Stimulated activated CD4-positive, alpha-beta T cell treated with anti-CD3 and anti-CD28 coated beads, Interleukin-1b, Interleukin-23, amount 100 ng/mL, for 48 hours (primary cell): ENCODE measurements around the gene DPYSL4.

Source experiments
- DNase-seq: peaks from one replicate; pipeline ENCODE4 v3.0.0-alpha.2; 2020

DPYSL4 gene

DNA sequence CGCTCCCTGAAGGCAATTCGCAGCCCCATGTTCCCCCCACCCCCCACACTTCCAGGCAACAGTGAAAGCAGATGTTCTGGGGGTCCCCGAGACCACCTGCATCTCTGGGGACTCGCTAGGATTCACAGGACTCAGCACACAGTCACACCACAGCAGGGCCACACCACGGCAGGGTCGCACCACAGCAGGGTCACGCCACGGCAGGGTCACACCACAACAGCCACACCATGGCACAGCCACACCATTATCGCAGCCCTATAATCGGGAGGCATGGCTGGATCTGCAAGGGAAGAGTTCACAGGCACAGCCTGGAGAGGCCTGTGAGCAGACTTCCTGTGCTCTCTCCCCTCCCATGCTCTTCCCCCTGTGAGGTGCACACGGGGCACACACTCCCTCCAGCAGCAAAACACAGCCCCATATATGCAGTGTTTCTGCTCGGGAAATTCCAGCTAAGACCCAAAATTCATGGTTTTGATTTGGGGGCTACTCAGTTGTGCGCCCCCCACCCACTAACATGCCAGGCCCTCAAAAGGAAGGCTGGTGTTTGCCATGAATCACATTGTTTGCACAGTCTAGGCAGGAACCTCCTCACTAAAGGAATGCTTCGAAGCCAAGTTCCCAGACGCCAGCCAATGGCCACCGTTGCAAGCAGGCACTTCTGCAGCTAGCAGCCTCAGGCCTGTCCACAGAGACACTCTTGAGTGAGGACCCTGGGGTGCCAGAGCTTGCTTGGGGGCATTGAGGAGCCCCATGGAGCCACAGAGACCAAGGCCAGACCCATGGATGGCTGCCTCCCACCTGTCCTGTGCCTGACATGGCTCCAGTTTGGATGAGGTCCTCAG, 7.0 kb upstream of the DPYSL4 start:
- no peak for DNase-seq

DNA sequence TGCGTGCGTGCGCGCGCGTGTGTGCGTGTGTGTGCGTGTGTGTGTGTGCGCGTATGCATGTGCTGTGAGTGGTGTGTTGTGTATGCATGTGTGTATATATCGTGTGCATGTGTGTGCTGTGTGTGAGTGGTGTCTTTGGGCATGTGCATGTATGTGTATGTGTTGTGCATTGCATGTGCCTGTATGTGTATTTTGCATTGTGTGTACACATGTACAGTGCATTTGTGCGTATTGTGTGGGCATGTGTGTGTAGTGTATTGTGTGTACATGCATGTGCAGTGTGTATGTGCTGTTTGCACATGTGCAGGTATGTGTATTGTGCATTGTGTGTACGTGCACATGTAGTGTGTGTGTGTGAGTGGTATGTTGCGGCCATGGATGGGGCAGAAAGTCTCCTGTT, 6.0 kb upstream of the DPYSL4 start:
- DNase-seq, result no peak

GRCh38 chr10:132181691-132182425, 4.9 kb upstream of the DPYSL4 start:
- no peak for DNase-seq

DNA sequence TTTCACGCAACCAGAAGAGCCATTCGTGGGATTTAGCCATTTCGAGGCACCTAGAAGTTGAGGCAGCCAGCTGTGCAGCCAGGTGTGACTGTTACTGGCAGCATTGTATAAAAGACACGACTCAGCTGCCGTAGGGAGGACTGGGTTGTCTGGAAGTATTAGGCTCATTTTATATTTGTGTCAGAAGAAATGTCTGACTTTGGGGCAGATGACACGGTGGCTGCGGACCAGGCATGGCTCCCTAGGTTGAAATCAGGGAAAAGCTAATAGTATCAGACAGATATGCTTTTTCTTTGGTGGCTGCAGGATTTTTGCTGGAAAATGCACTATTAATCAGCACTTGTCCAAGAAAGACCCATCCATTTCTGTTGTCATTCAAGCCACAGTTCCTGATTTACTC, 4.2 kb upstream of the DPYSL4 start:
- DNase-seq, result no peak

- no peak for DNase-seq
These were observed 3.7 kb upstream of the DPYSL4 start for GRCh38 chr10:132183046-132183445.

DNA sequence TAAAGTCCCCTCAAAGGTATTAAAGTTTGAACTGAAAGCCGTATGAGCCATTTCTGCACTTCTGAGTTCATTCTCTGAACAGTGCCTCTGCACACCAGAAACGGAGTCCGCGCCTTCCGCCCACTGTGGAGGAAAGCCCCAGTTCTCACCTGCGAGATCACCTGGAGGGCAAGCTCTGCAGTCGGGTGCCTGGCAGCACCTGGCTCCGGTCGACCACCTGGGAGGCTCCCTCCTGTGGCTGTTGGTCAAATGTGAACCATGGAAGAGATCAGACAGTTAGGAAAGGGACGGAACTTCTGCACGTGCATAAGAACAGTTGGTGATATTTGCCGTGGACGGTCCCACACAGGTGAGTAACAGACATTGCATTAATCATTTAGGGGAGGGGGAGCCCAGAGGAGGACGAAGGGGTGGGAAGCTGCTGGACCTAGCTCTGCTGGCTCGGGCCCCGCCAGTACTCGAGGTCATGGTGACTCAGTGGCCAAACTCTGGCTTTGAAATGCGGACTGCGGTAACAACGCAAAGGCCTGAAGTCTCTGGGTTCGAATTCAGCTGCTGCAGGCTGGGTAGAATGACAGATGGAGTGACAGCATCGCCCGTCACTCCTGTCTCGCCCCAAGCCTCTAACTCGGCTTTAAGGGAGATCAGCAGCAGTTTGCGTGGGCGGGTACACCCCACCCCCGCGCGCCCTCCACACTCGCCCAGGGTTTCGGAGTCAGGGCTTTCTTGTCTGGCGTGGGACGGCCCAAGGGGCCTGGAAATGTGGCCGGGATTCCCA, 1.7 kb upstream of the DPYSL4 start:
- no peak for DNase-seq

DNA sequence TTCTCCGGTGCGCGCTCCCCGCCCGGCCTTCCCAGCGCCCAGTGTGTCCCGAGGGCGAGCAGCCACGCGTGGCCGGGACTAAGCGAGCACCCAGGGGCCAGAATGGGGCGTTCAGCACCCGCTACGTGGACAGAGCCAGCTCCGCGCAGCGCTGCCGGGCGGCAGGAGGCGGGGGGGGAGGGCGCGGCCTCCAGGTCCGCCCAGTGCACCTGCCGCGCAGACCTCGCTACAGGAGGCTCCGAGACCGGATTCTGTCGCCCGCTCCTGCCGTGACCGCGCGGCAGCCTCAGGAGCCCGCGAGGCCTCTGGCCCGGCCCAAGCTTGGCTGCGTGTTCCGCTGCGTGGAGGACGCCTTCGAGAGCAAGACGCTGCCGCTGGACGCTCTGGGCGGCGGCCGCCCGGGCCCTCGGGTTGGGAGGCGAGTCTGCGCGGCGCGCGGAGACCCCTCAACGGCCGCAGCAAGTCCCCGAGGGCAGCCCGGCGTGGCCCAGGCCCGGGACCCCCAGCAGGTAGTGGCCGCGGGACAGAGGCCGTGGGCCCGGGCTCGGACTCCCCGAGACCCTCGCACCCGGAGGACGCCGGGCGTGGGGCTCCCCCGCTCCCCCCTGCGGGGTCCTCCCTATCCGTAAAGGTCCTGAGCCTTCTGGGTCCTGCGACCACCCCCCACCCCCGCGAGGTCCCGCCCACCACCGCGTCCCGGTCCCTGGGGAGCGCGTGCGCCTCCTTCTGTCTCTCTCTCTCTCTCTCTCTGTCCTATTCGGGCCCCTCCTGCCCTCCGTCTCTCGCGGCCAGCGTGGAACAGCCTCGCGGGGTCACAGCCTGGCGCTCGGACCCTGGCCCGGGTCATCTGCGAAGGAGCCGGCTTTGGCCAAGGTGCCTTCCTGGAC, 904 bp upstream of the DPYSL4 start:
- DNase-seq, result peak; percentile 61

DNA sequence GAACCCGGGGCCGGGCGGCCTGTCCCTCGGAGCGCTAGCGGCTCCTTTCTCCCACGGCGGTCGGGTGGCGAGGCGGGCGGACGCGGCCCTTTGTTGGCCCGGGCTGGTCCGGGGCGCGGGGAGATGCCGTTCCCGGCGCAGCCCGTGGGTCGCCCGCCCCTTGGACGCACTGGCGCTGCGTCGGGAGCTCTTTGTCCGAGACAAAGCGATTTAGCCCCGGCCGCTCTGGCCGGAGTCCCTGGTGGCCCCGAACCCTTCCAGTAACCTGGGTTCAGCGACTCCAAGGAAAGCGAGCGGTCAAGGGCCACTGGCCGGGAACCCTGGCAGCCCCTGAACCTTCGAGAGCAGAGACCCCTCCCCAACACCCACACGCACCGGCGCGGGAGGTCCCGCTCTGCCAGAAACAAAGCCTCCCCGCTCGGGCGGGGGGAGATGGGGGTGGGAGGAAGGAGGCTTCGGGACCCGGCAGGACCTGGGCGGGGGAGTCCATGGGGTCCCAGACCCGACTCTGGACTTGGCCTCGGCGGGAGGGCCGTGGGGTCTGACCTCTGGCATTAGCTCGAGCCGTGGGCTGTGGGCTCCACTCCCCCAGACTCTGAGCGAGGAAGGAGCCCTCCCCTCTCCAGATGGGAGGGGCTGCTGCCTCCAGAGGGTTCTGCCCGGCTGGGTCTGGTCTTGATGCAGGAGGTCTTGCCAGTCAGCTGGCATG, 836 bp downstream of the DPYSL4 start:
- no peak for DNase-seq

DNA sequence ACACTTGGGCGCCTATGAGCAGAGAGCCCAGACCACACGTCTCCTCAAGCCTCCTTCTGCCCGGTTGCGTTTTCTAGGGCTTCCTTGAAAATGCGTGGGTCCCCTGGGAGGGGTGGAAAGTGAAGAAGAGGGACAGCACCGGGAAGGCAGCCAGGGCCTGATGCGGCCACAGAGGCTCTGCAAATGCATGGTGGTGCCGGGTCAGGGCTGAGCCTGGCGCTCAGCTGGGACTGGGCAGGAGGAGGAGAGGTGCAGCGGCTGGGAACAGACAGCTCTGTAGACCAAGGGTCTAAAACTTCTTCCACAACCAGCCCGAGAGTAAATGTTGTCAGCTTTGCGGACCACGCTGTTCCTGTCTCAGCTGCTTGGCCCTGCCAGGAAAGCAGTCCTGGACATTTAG, 1.6 kb downstream of the DPYSL4 start:
- DNase-seq, result no peak

GRCh38 chr10:132189016-132189415, 2.3 kb downstream of the DPYSL4 start:
- no peak for DNase-seq

DNA sequence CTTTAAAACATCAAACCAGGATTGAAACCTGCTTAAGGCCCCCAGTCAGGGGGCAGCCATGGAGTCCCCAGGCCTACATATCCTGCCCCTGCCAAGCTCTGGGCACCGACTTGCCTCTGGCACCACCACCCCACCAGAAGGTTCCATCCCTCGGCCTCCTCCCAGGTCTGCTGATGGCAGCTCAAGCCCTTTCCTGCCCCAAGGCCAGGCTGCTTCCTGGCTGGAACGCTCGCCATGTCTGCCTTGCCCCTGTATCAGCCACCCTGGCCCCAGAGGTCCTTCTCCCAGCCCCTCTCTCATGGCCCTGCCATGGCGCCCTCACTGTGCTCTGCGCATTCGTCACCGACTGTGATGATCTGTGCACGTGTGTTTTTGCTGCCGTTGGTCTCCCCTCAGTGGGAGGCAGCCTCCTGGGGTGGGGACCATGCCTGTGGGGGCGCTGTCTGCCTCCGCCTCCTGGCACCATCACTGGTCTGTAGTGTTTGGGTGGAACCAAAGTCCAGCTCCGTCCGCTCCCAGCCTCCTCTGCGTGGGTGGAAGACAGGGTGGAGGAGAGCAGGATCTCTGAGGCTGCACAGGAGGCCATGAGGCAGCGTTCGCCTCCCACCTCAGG, 3.2 kb downstream of the DPYSL4 start:
- no peak for DNase-seq

DNA sequence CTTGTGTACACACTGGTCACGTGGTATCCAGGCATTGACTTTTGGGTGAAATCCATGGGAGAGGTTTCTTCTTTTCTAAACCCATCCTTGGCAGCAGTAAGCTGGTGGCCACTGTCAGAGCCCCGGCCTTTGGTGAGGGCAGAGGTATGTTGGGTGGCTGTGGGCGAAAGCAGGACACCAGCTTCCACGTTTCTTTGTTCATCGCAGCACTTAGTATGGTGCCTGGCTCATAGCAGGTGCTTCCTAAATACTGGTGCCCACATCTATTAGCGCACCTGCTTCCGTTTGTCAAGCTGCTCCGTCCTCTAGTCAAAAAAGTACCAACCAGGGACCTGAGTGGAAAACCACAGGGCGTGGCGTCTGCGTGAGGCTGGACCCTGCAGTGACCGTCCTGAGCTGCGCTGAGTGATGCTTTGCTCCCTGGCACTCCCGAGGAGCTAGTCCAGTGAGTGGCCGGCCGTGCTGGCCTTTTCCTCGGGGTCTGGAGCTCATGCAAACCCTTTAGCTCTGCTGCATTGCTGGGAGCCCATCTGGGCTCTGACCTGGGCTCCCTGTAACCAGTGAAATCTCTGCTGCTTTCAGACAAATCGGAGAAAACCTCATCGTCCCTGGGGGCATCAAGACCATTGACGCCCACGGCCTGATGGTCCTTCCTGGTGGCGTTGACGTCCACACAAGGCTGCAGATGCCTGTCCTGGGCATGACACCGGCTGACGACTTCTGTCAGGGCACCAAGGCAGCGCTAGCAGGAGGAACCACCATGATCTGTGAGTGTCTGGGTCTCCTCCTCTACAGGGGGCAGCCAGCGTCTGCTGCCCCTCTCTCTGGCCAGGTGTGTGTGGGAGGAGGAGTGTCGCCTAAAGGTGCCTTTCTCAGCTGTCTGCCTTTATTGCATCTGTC, 5.6 kb downstream of the DPYSL4 start:
- no peak for DNase-seq

DNA sequence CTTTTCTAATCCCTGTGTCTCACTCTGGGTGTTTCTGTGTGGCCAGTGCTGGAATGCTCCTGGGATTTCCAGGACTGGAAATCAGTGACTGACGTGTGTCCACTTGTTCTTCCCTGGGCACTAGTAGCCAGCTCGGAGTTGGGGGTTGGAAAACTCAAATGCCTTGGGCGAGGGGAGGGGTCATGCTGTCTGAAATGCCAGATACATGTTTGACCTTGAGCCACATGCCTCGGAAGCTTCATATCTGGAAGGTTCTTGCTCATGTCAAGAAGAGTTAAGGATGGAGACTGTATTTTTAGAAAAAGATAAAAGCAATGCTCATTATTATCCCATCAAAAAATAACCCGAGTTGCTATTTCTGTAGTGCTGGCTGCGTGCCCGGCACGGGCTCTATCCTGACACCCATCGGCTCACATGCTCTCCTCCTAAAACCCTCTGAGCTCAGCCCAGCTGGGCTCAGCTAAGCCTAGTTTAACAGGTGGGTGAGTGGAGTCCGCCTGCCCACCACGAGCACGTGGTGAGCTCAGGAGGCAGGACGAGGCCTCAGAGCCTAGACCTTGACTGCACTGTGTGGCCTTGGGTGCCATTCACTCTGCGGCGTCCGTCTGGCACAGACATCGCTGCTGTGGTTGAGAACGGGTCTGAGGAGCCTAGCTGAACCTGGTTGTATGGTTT, 6.4 kb downstream of the DPYSL4 start:
- DNase-seq, result no peak

GRCh38 chr10:132193907-132194552, 7.3 kb downstream of the DPYSL4 start:
- DNase-seq, result no peak

DNA sequence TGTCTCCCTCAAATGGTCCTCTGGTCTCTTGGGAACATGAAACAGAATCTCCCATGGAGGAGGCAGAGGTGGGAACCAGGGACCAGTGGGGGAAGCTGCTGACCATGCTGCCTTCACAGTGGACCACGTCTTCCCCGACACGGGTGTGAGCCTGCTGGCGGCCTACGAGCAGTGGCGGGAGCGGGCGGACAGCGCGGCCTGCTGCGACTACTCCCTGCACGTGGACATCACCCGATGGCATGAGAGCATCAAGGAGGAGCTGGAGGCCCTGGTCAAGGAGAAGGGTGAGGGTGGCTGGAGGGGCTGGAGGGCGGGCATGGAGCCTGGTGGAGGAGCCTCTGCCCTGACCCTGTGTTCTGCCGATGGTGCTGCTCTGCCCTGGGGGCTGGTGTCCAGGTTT, 8.0 kb downstream of the DPYSL4 start:
- DNase-seq, result no peak

GRCh38 chr10:132195366-132196075, 8.8 kb downstream of the DPYSL4 start:
- no peak for DNase-seq

DNA sequence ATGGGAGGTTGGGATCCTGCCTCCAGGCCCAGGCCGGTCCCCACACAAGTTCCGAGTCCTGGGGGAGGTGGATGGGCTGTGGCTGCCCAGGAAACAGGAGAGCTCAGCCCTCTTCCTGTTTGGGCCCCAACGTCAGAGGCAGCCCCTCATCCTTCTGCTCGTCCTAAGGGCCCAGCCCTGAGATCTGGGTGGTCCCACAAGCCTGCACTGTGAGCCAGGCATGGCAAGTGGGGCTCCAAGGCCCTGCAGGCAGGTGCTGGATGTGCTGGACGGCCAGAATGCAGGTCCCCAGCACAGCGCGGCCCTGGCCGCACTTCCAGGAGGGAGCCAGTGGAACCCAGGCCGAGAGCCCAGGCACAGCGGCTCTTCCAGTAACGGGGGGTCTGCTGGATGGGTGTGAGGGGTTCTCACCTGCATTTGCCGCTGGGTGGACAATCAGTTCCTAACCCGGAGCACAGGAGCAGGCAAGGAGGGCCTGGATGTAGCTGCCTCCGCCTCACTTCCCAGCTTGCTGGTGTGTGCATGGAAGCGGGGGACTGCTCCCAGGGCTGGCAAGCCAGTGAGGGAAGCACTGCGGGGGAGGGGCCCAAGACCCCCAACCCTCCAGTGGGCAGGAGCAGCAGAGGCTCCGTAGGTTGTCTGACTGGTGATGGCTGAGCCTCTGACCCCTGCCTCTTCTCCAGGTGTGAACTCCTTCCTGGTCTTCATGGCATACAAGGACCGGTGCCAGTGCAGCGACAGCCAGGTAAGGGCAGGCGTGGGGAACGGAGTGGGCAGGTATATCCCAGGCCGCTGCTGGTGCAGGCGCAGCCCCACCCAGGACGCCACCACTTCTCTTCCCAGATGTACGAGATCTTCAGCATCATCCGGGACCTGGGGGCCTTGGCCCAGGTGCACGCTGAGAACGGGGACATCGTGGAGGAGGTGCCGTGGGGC, 9.7 kb downstream of the DPYSL4 start:
- DNase-seq, result no peak
